IMR-90 (cell line): ENCODE measurements around the gene SMU1.

Source experiments
- CEBPB ChIP-seq: IDR thresholded peaks from 2 replicates; pipeline ENCODE4 v1.6.1; 2012; ENCODE audit warnings: low read depth, low read length, improper control_type of control experiment
- CHD1 ChIP-seq: IDR thresholded peaks from 2 replicates; pipeline ENCODE4 v1.6.1; 2012; ENCODE audit warnings: low read depth, low read length, improper control_type of control experiment
- CTCF ChIP-seq: conservative IDR thresholded peaks from 2 replicates; pipeline ENCODE4 v1.5.1; 2012; ENCODE audit warnings: mild to moderate bottlenecking, low read depth, low read length, improper control_type of control experiment
- FOS ChIP-seq: fragments of 150-350 bp; IDR thresholded peaks from 2 replicates; pipeline ENCODE4 v1.6.1; 2016; ENCODE audit warnings: low read depth, low read length
- NFE2L2 ChIP-seq: fragments of 150-350 bp; IDR thresholded peaks from 2 replicates; pipeline ENCODE4 v1.6.1; 2016; ENCODE audit warnings: low read depth, mild to moderate bottlenecking, low read length
- POLR2A ChIP-seq: IDR thresholded peaks from 2 replicates; pipeline ENCODE4 v1.6.1; 2012; ENCODE audit warnings: mild to moderate bottlenecking, low read depth, low read length
- SMC3 ChIP-seq: fragments of 150-350 bp; IDR thresholded peaks from 2 replicates; pipeline ENCODE4 v1.6.1; 2016; ENCODE audit warnings: low read depth, mild to moderate bottlenecking, antibody characterized with exemption, low read length, moderate library complexity

- TF ChIP-seq FOS (no peak), CTCF (no peak), SMC3 (no peak), POLR2A (no peak), CHD1 (no peak), NFE2L2 (no peak), CEBPB (no peak)
Measured at GRCh38 chr9:33032865-33033264, 43.6 kb downstream of the SMU1 start.
